ENCODE data around the gene HMOX1. TPM values are rescaled to one million over a fixed set of nuclear protein-coding genes. Genes with fewer than 3 reads are reported as not detected.

HMOX1 gene
- polyA plus RNA-seq, 1 donor from 2014 or later, result not detected

DNA sequence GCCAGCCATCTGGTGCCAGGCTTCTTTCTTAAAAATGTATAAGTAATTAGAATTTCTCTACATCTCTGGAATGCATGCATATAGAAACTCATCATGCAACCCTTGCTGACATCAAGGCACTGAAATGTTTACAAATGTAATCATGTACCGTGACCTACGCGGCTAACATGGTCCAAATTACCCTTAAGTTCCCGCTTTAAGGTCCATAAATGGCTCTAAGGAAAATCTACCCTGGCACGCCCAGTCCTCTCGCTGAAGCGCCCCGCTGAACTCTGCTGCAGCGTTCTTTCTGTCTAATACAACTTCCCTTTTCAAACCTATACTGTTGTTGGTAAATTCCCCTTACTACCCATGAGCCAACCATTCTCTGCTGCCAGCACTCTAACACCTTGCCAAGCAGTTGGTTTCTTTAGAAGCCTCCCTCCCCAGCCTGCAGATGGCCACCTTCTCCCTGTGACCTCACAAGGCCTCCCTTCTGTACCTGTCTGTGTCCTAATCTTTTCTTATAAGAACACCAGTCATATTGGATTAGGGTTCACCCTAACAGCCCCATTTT lies 13.5 kb upstream of the HMOX1 start:
- no peaks in the 10 kb centered on the region for H3K27me3 ChIP-seq (ENCODE audit: insufficient read depth, low read depth, low read length)
- H3F3A ChIP-seq (ENCODE audit: insufficient read depth, low read length, poor library complexity, severe bottlenecking), result no peaks in the 10 kb centered on the region
- no peak overlapping the region for H2AFZ ChIP-seq (ENCODE audit: low read depth, low read length)
- H3K79me2 ChIP-seq (replicated peaks; ENCODE audit: insufficient read depth, low read length), result no peaks in the 10 kb centered on the region
- no peak for TF ChIP-seq POLR2AphosphoS5 (IDR thresholded peaks at IDR 0.05)
- TF ChIP-seq CTCF (IDR thresholded peaks at IDR 0.05; ENCODE audit: poor library complexity, severe bottlenecking), result no peak
- no peak for TF ChIP-seq SMC3 (conservative IDR thresholded peaks at IDR 0.05; ENCODE audit: poor library complexity)
- TF ChIP-seq, protein P1, sequence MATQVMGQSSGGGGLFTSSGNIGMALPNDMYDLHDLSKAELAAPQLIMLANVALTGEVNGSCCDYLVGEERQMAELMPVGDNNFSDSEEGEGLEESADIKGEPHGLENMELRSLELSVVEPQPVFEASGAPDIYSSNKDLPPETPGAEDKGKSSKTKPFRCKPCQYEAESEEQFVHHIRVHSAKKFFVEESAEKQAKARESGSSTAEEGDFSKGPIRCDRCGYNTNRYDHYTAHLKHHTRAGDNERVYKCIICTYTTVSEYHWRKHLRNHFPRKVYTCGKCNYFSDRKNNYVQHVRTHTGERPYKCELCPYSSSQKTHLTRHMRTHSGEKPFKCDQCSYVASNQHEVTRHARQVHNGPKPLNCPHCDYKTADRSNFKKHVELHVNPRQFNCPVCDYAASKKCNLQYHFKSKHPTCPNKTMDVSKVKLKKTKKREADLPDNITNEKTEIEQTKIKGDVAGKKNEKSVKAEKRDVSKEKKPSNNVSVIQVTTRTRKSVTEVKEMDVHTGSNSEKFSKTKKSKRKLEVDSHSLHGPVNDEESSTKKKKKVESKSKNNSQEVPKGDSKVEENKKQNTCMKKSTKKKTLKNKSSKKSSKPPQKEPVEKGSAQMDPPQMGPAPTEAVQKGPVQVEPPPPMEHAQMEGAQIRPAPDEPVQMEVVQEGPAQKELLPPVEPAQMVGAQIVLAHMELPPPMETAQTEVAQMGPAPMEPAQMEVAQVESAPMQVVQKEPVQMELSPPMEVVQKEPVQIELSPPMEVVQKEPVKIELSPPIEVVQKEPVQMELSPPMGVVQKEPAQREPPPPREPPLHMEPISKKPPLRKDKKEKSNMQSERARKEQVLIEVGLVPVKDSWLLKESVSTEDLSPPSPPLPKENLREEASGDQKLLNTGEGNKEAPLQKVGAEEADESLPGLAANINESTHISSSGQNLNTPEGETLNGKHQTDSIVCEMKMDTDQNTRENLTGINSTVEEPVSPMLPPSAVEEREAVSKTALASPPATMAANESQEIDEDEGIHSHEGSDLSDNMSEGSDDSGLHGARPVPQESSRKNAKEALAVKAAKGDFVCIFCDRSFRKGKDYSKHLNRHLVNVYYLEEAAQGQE (IDR thresholded peaks at IDR 0.05; ENCODE audit: borderline replicate concordance), result no peak
- TF ChIP-seq TAF1 (IDR thresholded peaks at IDR 0.05; ENCODE audit: low read depth), result no peak
- TF ChIP-seq MXI1 (conservative IDR thresholded peaks at IDR 0.05; ENCODE audit: poor library complexity, severe bottlenecking), result no peak
- no peaks in the 10 kb centered on the region for H3K9me2 ChIP-seq (ENCODE audit: insufficient read depth, low read length)
- no peak overlapping the region for H3K4me3 ChIP-seq (ENCODE audit: low read length)
- H4K20me1 ChIP-seq (ENCODE audit: insufficient read depth), result no peaks in the 10 kb centered on the region
- H3K27ac ChIP-seq (ENCODE audit: low read length), result no peak overlapping the region
- no peaks in the 10 kb centered on the region for H3K9me3 ChIP-seq (ENCODE audit: low read length)
- no peak overlapping the region for H3K4me2 ChIP-seq (ENCODE audit: low read length)
- no peak overlapping the region for H3K9ac ChIP-seq (ENCODE audit: low read length)
- H3K36me3 ChIP-seq (ENCODE audit: insufficient read depth, low read length), result no peaks in the 10 kb centered on the region

DNA sequence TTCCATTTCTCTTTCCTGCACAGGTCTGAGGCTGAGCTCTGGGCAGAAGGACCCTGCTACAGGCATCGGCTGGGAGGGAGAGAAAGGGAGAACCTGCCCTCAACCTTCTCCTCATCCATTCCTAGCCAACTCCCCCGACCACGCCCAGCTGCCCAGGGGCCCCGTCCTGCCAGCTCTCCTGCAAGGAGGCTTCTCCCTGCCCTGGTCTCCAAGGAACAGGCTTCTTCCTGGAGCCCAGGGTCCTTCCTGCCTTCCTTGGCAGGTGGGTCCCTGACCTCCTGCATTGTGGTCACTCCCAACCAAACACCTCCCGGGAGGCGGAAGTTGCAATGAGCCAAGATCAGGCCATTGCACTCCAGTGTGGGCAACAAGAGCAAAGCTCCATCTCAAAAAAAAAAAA lies 12.5 kb upstream of the HMOX1 start:
- Histone ChIP-seq H3K36me3 (ENCODE audit: insufficient read depth, low read length) (no peaks in the 10 kb centered on the region), H3K27ac (ENCODE audit: low read length) (no peak overlapping the region), H3F3A (ENCODE audit: insufficient read depth, low read length, poor library complexity, severe bottlenecking) (no peaks in the 10 kb centered on the region), H2AFZ (ENCODE audit: low read depth, low read length) (no peak overlapping the region), H4K20me1 (ENCODE audit: insufficient read depth) (no peaks in the 10 kb centered on the region), H3K9me2 (ENCODE audit: insufficient read depth, low read length) (no peaks in the 10 kb centered on the region), H3K4me3 (ENCODE audit: low read length) (no peak overlapping the region), H3K9ac (ENCODE audit: low read length) (no peak overlapping the region), H3K4me2 (ENCODE audit: low read length) (no peak overlapping the region), H3K9me3 (ENCODE audit: low read length) (no peaks in the 10 kb centered on the region), H3K27me3 (ENCODE audit: insufficient read depth, low read depth, low read length) (no peaks in the 10 kb centered on the region), H3K79me2 (replicated peaks; ENCODE audit: insufficient read depth, low read length) (no peaks in the 10 kb centered on the region)
- TF ChIP-seq TAF1 (IDR thresholded peaks at IDR 0.05; ENCODE audit: low read depth) (no peak), EP300 (conservative IDR thresholded peaks at IDR 0.05; ENCODE audit: poor library complexity, severe bottlenecking) (no peak), CTCF (IDR thresholded peaks at IDR 0.05; ENCODE audit: poor library complexity, severe bottlenecking) (no peak), SMC3 (conservative IDR thresholded peaks at IDR 0.05; ENCODE audit: poor library complexity) (no peak), RAD21 (conservative IDR thresholded peaks at IDR 0.05) (no peak), MXI1 (conservative IDR thresholded peaks at IDR 0.05; ENCODE audit: poor library complexity, severe bottlenecking) (no peak), EZH2 (IDR thresholded peaks at IDR 0.05; ENCODE audit: borderline replicate concordance, insufficient read depth, low read length, poor library complexity, severe bottlenecking) (no peak), POLR2AphosphoS5 (IDR thresholded peaks at IDR 0.05) (no peak)
- TF ChIP-seq, protein P1 (IDR thresholded peaks at IDR 0.05; ENCODE audit: borderline replicate concordance), result no peak
